ENCODE measurements around the gene ARL2.

The ARL2 gene

GRCh38 chr11:65040847-65041622 lies 27.1 kb downstream of the ARL2 start, which contains the start of gene SAC3D1:
TSS of gene SAC3D1 (plus strand) at chr11:65041210. CDS start at chr11:65041293, 83 bp downstream.
- Histone ChIP-seq H3K27ac (ENCODE audit: low read length) (peak within 1 kb of the TSS; percentile 94), H3K9ac (ENCODE audit: low read length) (peak within 1 kb of the TSS; percentile 82), H3K27me3 (replicated peaks; ENCODE audit: insufficient read depth, low read length) (no peaks in the 10 kb centered on the region), H3K36me3 (replicated peaks; ENCODE audit: insufficient read depth, low read length) (no peaks in the 10 kb centered on the region), H3K9me2 (replicated peaks; ENCODE audit: insufficient read depth, low read length) (no peaks in the 10 kb centered on the region), H3K4me3 (ENCODE audit: low read length) (peak within 1 kb of the TSS; percentile 76), H4K20me1 (ENCODE audit: insufficient read depth, low read length) (no peaks in the 10 kb centered on the region), H3F3A (ENCODE audit: insufficient read depth, low read length) (peaks cover 9% of the 10 kb centered on the region), H3K9me3 (replicated peaks; ENCODE audit: insufficient read depth, low read length) (no peaks in the 10 kb centered on the region), H3K4me1 (ENCODE audit: low read length) (peaks cover 13% of the 10 kb centered on the region), H3K79me2 (ENCODE audit: low read length) (peaks cover 42% of the 10 kb centered on the region), H2AFZ (ENCODE audit: low read length) (peak within 1 kb of the TSS; percentile 59), H3K4me2 (ENCODE audit: low read depth, low read length) (peak within 1 kb of the TSS; percentile 64)
- peak; percentile 95 for DNase-seq
- TF ChIP-seq EZH2phosphoT487 (IDR thresholded peaks at IDR 0.05; ENCODE audit: low read length) (no peak), CTCF (IDR thresholded peaks at IDR 0.05; ENCODE audit: low read length) (no peak)

- Histone ChIP-seq H4K20me1 (ENCODE audit: insufficient read depth, low read length) (no peaks in the 10 kb centered on the region), H3K79me2 (ENCODE audit: low read length) (peaks cover 42% of the 10 kb centered on the region), H3F3A (ENCODE audit: insufficient read depth, low read length) (peaks cover 12% of the 10 kb centered on the region), H3K27ac (ENCODE audit: low read length) (no peak overlapping the region), H3K27me3 (replicated peaks; ENCODE audit: insufficient read depth, low read length) (no peaks in the 10 kb centered on the region), H3K9me3 (replicated peaks; ENCODE audit: insufficient read depth, low read length) (no peaks in the 10 kb centered on the region), H3K4me1 (ENCODE audit: low read length) (peaks cover 13% of the 10 kb centered on the region), H3K4me3 (ENCODE audit: low read length) (0 out of 2 replicates have a peak overlapping the region, but pooled peaks have one; percentile 76), H3K9me2 (replicated peaks; ENCODE audit: insufficient read depth, low read length) (no peaks in the 10 kb centered on the region), H3K4me2 (ENCODE audit: low read depth, low read length) (no peak overlapping the region), H3K9ac (ENCODE audit: low read length) (no peak overlapping the region), H2AFZ (ENCODE audit: low read length) (no peak overlapping the region), H3K36me3 (replicated peaks; ENCODE audit: insufficient read depth, low read length) (no peaks in the 10 kb centered on the region)
- TF ChIP-seq CTCF (IDR thresholded peaks at IDR 0.05; ENCODE audit: low read length) (no peak), EZH2phosphoT487 (IDR thresholded peaks at IDR 0.05; ENCODE audit: low read length) (no peak), EZH2 (optimal IDR thresholded peaks at IDR 0.05; ENCODE audit: low read depth, low read length) (no peak)
- DNase-seq: no peak
Observed at GRCh38 chr11:65042891-65043290, 28.9 kb downstream of the ARL2 start.

- Histone ChIP-seq H3K36me3 (replicated peaks; ENCODE audit: insufficient read depth, low read length) (no peaks in the 10 kb centered on the region), H3K4me1 (ENCODE audit: low read length) (peaks cover 13% of the 10 kb centered on the region), H3K9ac (ENCODE audit: low read length) (no peak overlapping the region), H3K27me3 (replicated peaks; ENCODE audit: insufficient read depth, low read length) (no peaks in the 10 kb centered on the region), H3K4me3 (ENCODE audit: low read length) (no peak overlapping the region), H3K27ac (ENCODE audit: low read length) (no peak overlapping the region), H3F3A (ENCODE audit: insufficient read depth, low read length) (peaks cover 12% of the 10 kb centered on the region), H3K4me2 (ENCODE audit: low read depth, low read length) (no peak overlapping the region), H3K9me3 (replicated peaks; ENCODE audit: insufficient read depth, low read length) (no peaks in the 10 kb centered on the region), H3K79me2 (ENCODE audit: low read length) (peaks cover 42% of the 10 kb centered on the region), H4K20me1 (ENCODE audit: insufficient read depth, low read length) (no peaks in the 10 kb centered on the region), H2AFZ (ENCODE audit: low read length) (no peak overlapping the region), H3K9me2 (replicated peaks; ENCODE audit: insufficient read depth, low read length) (no peaks in the 10 kb centered on the region)
- DNase-seq: no peak
- no peak for TF ChIP-seq EZH2phosphoT487 (IDR thresholded peaks at IDR 0.05; ENCODE audit: low read length)
- TF ChIP-seq EZH2 (optimal IDR thresholded peaks at IDR 0.05; ENCODE audit: low read depth, low read length): no peak
- no peak for TF ChIP-seq CTCF (IDR thresholded peaks at IDR 0.05; ENCODE audit: low read length)
Observed at GRCh38 chr11:65043881-65044501, 30.0 kb downstream of the ARL2 start.
